CD14-positive monocyte (primary cell): Measurements from ENCODE around the gene TRIM69. TPM values are rescaled to one million over a fixed set of nuclear protein-coding genes. Genes with fewer than 3 reads are reported as not detected.
A peak's percentile ranks its signal among the peaks of the same experiment; 100 is the strongest.

Experiments
- DNase-seq, 3 donors: peaks; one replicate each; pipeline ENCODE4 v3.0.0-alpha.2; 2011 to 2022
- H2AFZ ChIP-seq: 2 replicates; pipeline ENCODE4 v1.6.0; 2012; ENCODE audit warnings: mild to moderate bottlenecking, low read depth, low read length, inconsistent platforms; ENCODE audit not compliant: insufficient read depth, poor library complexity, severe bottlenecking
- H3K27ac ChIP-seq, 2 donors: 1 replicate in 1 of 2; 2 replicates in 1 of 2; pipeline ENCODE4 v1.5.1; 2012 to 2013; ENCODE audit warnings: low read length in 2 of 2, control low read depth in 1 of 2, inconsistent platforms in 1 of 2, low read depth in 1 of 2, mild to moderate bottlenecking in 1 of 2
- H3K27me3 ChIP-seq, 2 donors: one replicate each; pipeline versions ENCODE4 v1.6.0 to v1.6.1; 2011 to 2013; ENCODE audit warnings: low read length in 2 of 2; ENCODE audit not compliant: control insufficient read depth in 2 of 2, insufficient read depth in 2 of 2
- H3K36me3 ChIP-seq, 2 donors: replicated peaks in 1 of 2; 1 replicate in 1 of 2; 2 replicates in 1 of 2; pipeline versions ENCODE4 v1.5.1 to v1.6.1; 2012 to 2013; ENCODE audit warnings: low read length in 2 of 2, control low read depth in 1 of 2, inconsistent platforms in 1 of 2, mild to moderate bottlenecking in 1 of 2; ENCODE audit not compliant: insufficient read depth in 2 of 2, control insufficient read depth in 1 of 2
- H3K4me1 ChIP-seq, 2 donors: 1 replicate in 1 of 2; 2 replicates in 1 of 2; pipeline versions ENCODE4 v1.5.1 to v1.6.1; 2012 to 2013; ENCODE audit warnings: low read length in 2 of 2, control low read depth in 1 of 2, inconsistent platforms in 1 of 2, mild to moderate bottlenecking in 1 of 2, moderate library complexity in 1 of 2; ENCODE audit not compliant: insufficient read depth in 2 of 2, control insufficient read depth in 1 of 2
- H3K4me2 ChIP-seq: replicated peaks from 2 replicates; pipeline ENCODE3; 2012; ENCODE audit warnings: low read length, moderate library complexity, mild to moderate bottlenecking; ENCODE audit not compliant: poor library complexity, severe bottlenecking; ENCODE audit errors: extremely low read depth
- H3K4me3 ChIP-seq, 3 experiments: fragments of 200-600 bp in 1 of 3; sonication (generic) in 1 of 3; replicated peaks in 1 of 3; 1 replicate in 2 of 3; 2 replicates in 1 of 3; pipeline ENCODE4 v1.5.1; 2011 to 2013; ENCODE audit warnings: low read length in 3 of 3, mild to moderate bottlenecking in 3 of 3, control low read depth in 2 of 3, low read depth in 2 of 3, inconsistent platforms in 1 of 3, moderate library complexity in 1 of 3
- H3K79me2 ChIP-seq: 2 replicates; pipeline ENCODE4 v1.6.0; 2012; ENCODE audit warnings: mild to moderate bottlenecking, control low read depth, inconsistent platforms, low read length, moderate library complexity; ENCODE audit not compliant: insufficient read depth
- H3K9ac ChIP-seq: 2 replicates; pipeline ENCODE4 v1.6.0; 2017; ENCODE audit warnings: low read length, mild to moderate bottlenecking; ENCODE audit not compliant: insufficient read depth, poor library complexity, severe bottlenecking
- H3K9me3 ChIP-seq, 2 donors: replicated peaks in 1 of 2; 1 replicate in 1 of 2; 2 replicates in 1 of 2; pipeline versions ENCODE4 v1.5.1 to v1.6.1; 2012 to 2013; ENCODE audit warnings: low read length in 2 of 2, control low read depth in 1 of 2; ENCODE audit not compliant: control insufficient read depth in 1 of 2, insufficient read depth in 1 of 2
- H4K20me1 ChIP-seq: 2 replicates; pipeline ENCODE4 v1.6.0; 2012; ENCODE audit warnings: mild to moderate bottlenecking, low read length, control low read depth, moderate library complexity; ENCODE audit not compliant: insufficient read depth
- H3K27ac Mint-ChIP-seq, 7 donors: one replicate each; pipeline ENCODE4 v1.8.0; 2020; ENCODE audit warnings: mild to moderate bottlenecking in 7 of 7, mixed read lengths in 7 of 7, moderate library complexity in 6 of 7, inconsistent platforms in 2 of 7
- H3K27me3 Mint-ChIP-seq, 3 donors: one replicate each; pipeline ENCODE4 v1.8.0; 2021 to 2022; ENCODE audit warnings: low read depth in 3 of 3, mild to moderate bottlenecking in 3 of 3, mixed read lengths in 3 of 3, moderate library complexity in 3 of 3, inconsistent platforms in 1 of 3
- H3K36me3 Mint-ChIP-seq, 2 donors: one replicate each; pipeline ENCODE4 v1.8.0; 2020; ENCODE audit warnings: mixed read lengths in 2 of 2, inconsistent platforms in 1 of 2, mild to moderate bottlenecking in 1 of 2
- H3K4me1 Mint-ChIP-seq: one replicate; pipeline ENCODE4 v1.8.0; 2020; ENCODE audit warnings: mild to moderate bottlenecking, mixed read lengths
- H3K4me3 Mint-ChIP-seq, 2 donors: one replicate each; pipeline ENCODE4 v1.8.0; 2020; ENCODE audit warnings: mild to moderate bottlenecking in 2 of 2, mixed read lengths in 2 of 2, moderate library complexity in 1 of 2
- H3K9me3 Mint-ChIP-seq, 7 donors: one replicate each; pipeline ENCODE4 v1.8.0; 2020 to 2022; ENCODE audit warnings: mixed read lengths in 7 of 7, mild to moderate bottlenecking in 6 of 7, moderate library complexity in 6 of 7, inconsistent platforms in 2 of 7
- WGBS: methylation state at CpG from one replicate; pipeline ENCODE4 v1.1.5; 2013; ENCODE audit warnings: missing lambda C conversion rate; ENCODE audit not compliant: insufficient coverage; 5-methylcytosine and 5-hydroxymethylcytosine counted together
- intact Hi-C, 2 donors: fragments of 100-400 bp; cut with micrococcal nuclease; formaldehyde crosslinking; loops; one replicate each; pipeline versions ENCODE4 v1.15.0 to v1.15.1; 2023
- polyA plus RNA-seq, 3 donors: library from polyadenylated mRNA; depleted of rRNA in 1 of 3; unstranded in 2 of 3; stranded (reverse) in 1 of 3; fragments of 300-500 nt in 2 of 3; fragments of >200 nt in 1 of 3; fragmentation: Illumina TruSeq in 2 of 3; gene quantifications; 1 replicate in 2 of 3; 2 replicates in 1 of 3; pipeline ENCODE4 v1.2.3, GENCODE V29; 2012 to 2021
- TF ChIP-seq, protein P1 (sequence below): fragments of 200-600 bp; IDR thresholded peaks from one replicate; pipeline ENCODE4 v1.8.0; 2022; ENCODE audit warnings: antibody characterized with exemption, mild to moderate bottlenecking

TRIM69 gene
- polyA plus RNA-seq, 3 donors: 9.4 to 18.2 (median 15.8) TPM

DNA sequence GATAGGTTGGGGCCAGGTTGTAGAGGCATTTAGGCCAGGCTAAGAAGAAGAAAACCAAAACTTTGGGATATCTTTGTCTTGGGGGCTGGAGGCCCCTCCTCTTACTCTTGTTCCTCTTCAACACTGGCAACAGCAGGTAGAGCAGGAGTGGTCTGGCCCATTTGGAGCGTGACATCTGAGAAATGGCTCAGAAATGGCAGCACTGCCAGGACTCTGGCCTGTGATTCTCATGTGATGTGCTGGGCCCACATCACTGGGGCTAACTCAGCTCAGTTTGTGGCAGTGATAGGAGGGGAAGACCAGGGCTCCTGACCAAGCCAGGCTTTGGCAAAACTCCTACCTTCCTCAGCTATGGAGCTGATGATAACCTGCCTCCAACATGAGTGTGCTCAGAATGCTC is 43.7 kb upstream of the TRIM69 start:
- Histone ChIP-seq H3K27me3 (no peaks in the 10 kb centered on the region), H3K27ac (no peak overlapping the region), H3K9ac (no peak overlapping the region), H3K4me3 (no peak overlapping the region), H3K4me1 (peaks cover 4 to 6% of the 10 kb centered on the region in 2 donors), H3K9me3 (no peaks in the 10 kb centered on the region), H3K36me3 (no peaks in the 10 kb centered on the region), H2AFZ (no peak overlapping the region), H3K79me2 (no peaks in the 10 kb centered on the region), H4K20me1 (no peaks in the 10 kb centered on the region), H3K4me2 (no peak overlapping the region)
- no peak for DNase-seq
- intact Hi-C loops: no loop called here
- TF ChIP-seq, protein P1, sequence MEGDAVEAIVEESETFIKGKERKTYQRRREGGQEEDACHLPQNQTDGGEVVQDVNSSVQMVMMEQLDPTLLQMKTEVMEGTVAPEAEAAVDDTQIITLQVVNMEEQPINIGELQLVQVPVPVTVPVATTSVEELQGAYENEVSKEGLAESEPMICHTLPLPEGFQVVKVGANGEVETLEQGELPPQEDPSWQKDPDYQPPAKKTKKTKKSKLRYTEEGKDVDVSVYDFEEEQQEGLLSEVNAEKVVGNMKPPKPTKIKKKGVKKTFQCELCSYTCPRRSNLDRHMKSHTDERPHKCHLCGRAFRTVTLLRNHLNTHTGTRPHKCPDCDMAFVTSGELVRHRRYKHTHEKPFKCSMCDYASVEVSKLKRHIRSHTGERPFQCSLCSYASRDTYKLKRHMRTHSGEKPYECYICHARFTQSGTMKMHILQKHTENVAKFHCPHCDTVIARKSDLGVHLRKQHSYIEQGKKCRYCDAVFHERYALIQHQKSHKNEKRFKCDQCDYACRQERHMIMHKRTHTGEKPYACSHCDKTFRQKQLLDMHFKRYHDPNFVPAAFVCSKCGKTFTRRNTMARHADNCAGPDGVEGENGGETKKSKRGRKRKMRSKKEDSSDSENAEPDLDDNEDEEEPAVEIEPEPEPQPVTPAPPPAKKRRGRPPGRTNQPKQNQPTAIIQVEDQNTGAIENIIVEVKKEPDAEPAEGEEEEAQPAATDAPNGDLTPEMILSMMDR: no peak
- peaks cover 3 to 11% (median 4%) of the 10 kb centered on the region in 7 donors for H3K9me3 Mint-ChIP-seq
- peaks cover 6% of the 10 kb centered on the region for H3K4me1 Mint-ChIP-seq
- H3K4me3 Mint-ChIP-seq: no peak overlapping the region
- no peaks in the 10 kb centered on the region for H3K36me3 Mint-ChIP-seq
- H3K27ac Mint-ChIP-seq: no peak overlapping the region
- WGBS: 86% methylated on average over 1 of the region's 1 CpG
- peaks cover 0 to 5% (median 2%) of the 10 kb centered on the region in 3 donors for H3K27me3 Mint-ChIP-seq

DNA sequence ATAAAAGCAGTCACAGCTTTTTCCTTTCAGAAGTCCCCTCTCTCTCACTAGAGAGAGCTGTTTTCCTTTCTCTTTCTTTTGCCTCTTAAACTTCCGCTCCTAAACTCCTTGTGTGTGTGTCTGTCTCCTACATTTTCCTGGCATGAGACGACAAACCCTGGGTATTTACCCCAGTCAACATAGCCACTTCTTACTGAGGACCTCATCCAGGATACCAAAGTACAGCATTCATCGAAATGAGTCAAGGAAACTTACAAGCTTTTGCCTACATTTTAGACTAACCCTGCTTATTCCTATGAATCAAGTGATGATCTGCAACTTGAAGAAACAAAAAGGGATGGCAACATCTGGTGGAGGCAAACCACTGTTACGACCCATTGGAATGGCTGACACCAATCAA is 41.9 kb upstream of the TRIM69 start:
- no peak overlapping the region for H3K4me2 ChIP-seq
- no peaks in the 10 kb centered on the region for H3K9me3 ChIP-seq
- H3K36me3 ChIP-seq: no peaks in the 10 kb centered on the region
- peaks cover 0 to 5% (median 0%) of the 10 kb centered on the region in 3 donors for H3K27me3 Mint-ChIP-seq
- H3K27ac ChIP-seq: no peak overlapping the region
- H3K4me3 Mint-ChIP-seq: no peak overlapping the region
- peaks cover under 1 to 7% (median 4%) of the 10 kb centered on the region in 7 donors for H3K9me3 Mint-ChIP-seq
- no peaks in the 10 kb centered on the region for H3K36me3 Mint-ChIP-seq
- no peaks in the 10 kb centered on the region for H4K20me1 ChIP-seq
- 100% methylated on average over 4 of the region's 4 CpGs for WGBS
- H3K79me2 ChIP-seq: no peaks in the 10 kb centered on the region
- H3K9ac ChIP-seq: no peak overlapping the region
- TF ChIP-seq, protein P1: no peak
- H3K27me3 ChIP-seq: no peaks in the 10 kb centered on the region
- DNase-seq: no peak
- peaks cover 15% of the 10 kb centered on the region for H3K4me1 Mint-ChIP-seq
- H3K27ac Mint-ChIP-seq: peak overlapping the region in 1 of 7 donors; percentile 40
- no peak overlapping the region for H2AFZ ChIP-seq
- intact Hi-C loops: no loop called here
- H3K4me1 ChIP-seq: peaks cover 6 to 13% of the 10 kb centered on the region in 2 donors
- H3K4me3 ChIP-seq: no peak overlapping the region
